Keratinocyte (primary cell): ENCODE data around the gene SPRN. TPM values are rescaled to one million over a fixed set of nuclear protein-coding genes. Genes with fewer than 3 reads are reported as not detected.
"Not testable (repeated sequence)": the region's sequence is repeated elsewhere in the genome, so short reads cannot be mapped to it uniquely, and the experiment has no call there.

Experiments used
- DNase-seq: peaks from one replicate; pipeline ENCODE4 v3.0.0-alpha.2; 2011; ENCODE audit warnings: low read depth, missing footprints, low spot score
- FAIRE-seq: peaks from 2 replicates; lab custom pipeline; 2011; peaks lifted over from hg19 to GRCh38; lab: Jason Lieb, UNC
- H2AFZ ChIP-seq: 2 replicates; pipeline ENCODE4 v1.6.0; 2012; ENCODE audit warnings: low read length, control low read depth, inconsistent platforms; ENCODE audit not compliant: control insufficient read depth
- H3K27ac ChIP-seq: 2 replicates; pipeline ENCODE4 v1.5.1; 2011; ENCODE audit warnings: low read length; ENCODE audit not compliant: control insufficient read depth, insufficient read depth
- H3K27me3 ChIP-seq: 3 replicates; pipeline ENCODE4 v1.6.0; 2011; ENCODE audit warnings: low read length; ENCODE audit not compliant: control insufficient read depth, insufficient read depth; ENCODE audit errors: extremely low read depth
- H3K36me3 ChIP-seq, 2 experiments: 2 replicates in 1 of 2; 3 replicates in 1 of 2; pipeline ENCODE4 v1.5.1; 2011; ENCODE audit warnings: low read length in 2 of 2, mild to moderate bottlenecking in 1 of 2; ENCODE audit not compliant: control insufficient read depth in 2 of 2, insufficient read depth in 2 of 2; ENCODE audit errors: extremely low read depth in 1 of 2
- H3K4me1 ChIP-seq: 3 replicates; pipeline ENCODE4 v1.5.1; 2011; ENCODE audit warnings: low read length; ENCODE audit not compliant: control insufficient read depth, insufficient read depth; ENCODE audit errors: extremely low read depth
- H3K4me2 ChIP-seq: 3 replicates; pipeline ENCODE4 v1.6.0; 2011; ENCODE audit warnings: low read depth, low read length; ENCODE audit not compliant: control insufficient read depth, insufficient read depth; ENCODE audit errors: extremely low read depth
- H3K4me3 ChIP-seq, 3 experiments: fragments of 200-600 bp in 1 of 3; sonication (generic) in 1 of 3; 2 replicates in 2 of 3; 3 replicates in 1 of 3; pipeline ENCODE4 v1.5.1; 2011 to 2016; ENCODE audit warnings: low read length in 3 of 3, mild to moderate bottlenecking in 3 of 3, control low read depth in 2 of 3, inconsistent platforms in 1 of 3, low read depth in 1 of 3, mixed read lengths in 1 of 3, mixed run types in 1 of 3, moderate library complexity in 1 of 3; ENCODE audit not compliant: control insufficient read depth in 2 of 3, insufficient read depth in 2 of 3; ENCODE audit errors: extremely low read depth in 1 of 3
- H3K79me2 ChIP-seq: 2 replicates; pipeline ENCODE4 v1.6.0; 2012; ENCODE audit warnings: low read length; ENCODE audit not compliant: control insufficient read depth, insufficient read depth
- H3K9ac ChIP-seq: 3 replicates; pipeline ENCODE4 v1.6.0; 2011; ENCODE audit warnings: low read length; ENCODE audit not compliant: control insufficient read depth, insufficient read depth; ENCODE audit errors: extremely low read depth
- H3K9me1 ChIP-seq: 3 replicates; pipeline ENCODE4 v1.6.0; 2011; ENCODE audit warnings: low read length; ENCODE audit not compliant: control insufficient read depth, insufficient read depth; ENCODE audit errors: extremely low read depth
- H3K9me3 ChIP-seq: 2 replicates; pipeline ENCODE4 v1.5.1; 2012; ENCODE audit warnings: low read depth, low read length; ENCODE audit not compliant: control insufficient read depth
- H4K20me1 ChIP-seq: 3 replicates; pipeline ENCODE4 v1.6.0; 2011; ENCODE audit warnings: low read length; ENCODE audit not compliant: control insufficient read depth, insufficient read depth; ENCODE audit errors: extremely low read depth
- CTCF ChIP-seq, 3 experiments: IDR thresholded peaks in 1 of 3; conservative IDR thresholded peaks in 1 of 3; optimal IDR thresholded peaks in 1 of 3; 2 replicates in 2 of 3; 3 replicates in 1 of 3; pipeline versions ENCODE3 to v1.5.1; 2011; ENCODE audit warnings: low read length in 3 of 3, mild to moderate bottlenecking in 3 of 3, moderate library complexity in 2 of 3, control low read depth in 1 of 3, inconsistent platforms in 1 of 3; ENCODE audit not compliant: insufficient read depth in 2 of 3; ENCODE audit errors: extremely low read depth in 1 of 3
- EZH2 ChIP-seq: IDR thresholded peaks from one replicate; pipeline ENCODE4 v1.6.1; 2012; ENCODE audit warnings: inconsistent platforms, mild to moderate bottlenecking, low read length, moderate library complexity
- dilution Hi-C: fragments of 300-500 bp; cut with MboI; formaldehyde crosslinking; loops from one replicate; pipeline ENCODE4 v1.7.0; 2020; ENCODE audit warnings: low sequenced_read_pairs; ENCODE audit not compliant: extremely low pct_ligation_motif_present
- polyA plus RNA-seq, 5 experiments: library from polyadenylated mRNA; depleted of rRNA in 3 of 5; stranded (reverse) in 3 of 5; stranded (forward) in 1 of 5; unstranded in 1 of 5; fragments of >200 nt; gene quantifications; 1 replicate in 1 of 5; 2 replicates in 3 of 5; 3 replicates in 1 of 5; pipeline versions ENCODE4 v1.2.1 to v1.2.3, GENCODE V29; 2011 to 2012; ENCODE audit warnings: missing spikeins in 2 of 5, low read depth in 1 of 5, low replicate concordance in 1 of 5

SPRN gene
- polyA plus RNA-seq, 1 donor (not counting 4 experiments of a cell fraction or from before 2014, with no cell fraction given), result 0.01 TPM

- H3K4me1 ChIP-seq, H3K4me3 ChIP-seq, H3K79me2 ChIP-seq, H3K27ac ChIP-seq, H2AFZ ChIP-seq, H3K4me2 ChIP-seq, FAIRE-seq, DNase-seq, H3K9me3 ChIP-seq, dilution Hi-C loops, H3K27me3 ChIP-seq, H3K9ac ChIP-seq, H3K9me1 ChIP-seq: not testable (repeated sequence)
- Histone ChIP-seq H3K36me3 (peaks cover 7 to 10% of the 10 kb centered on the region in 2 experiments), H4K20me1 (peaks cover 11% of the 10 kb centered on the region)
These were observed 323 bp downstream of the SPRN start for GRCh38 chr10:133424102-133424501.

- H3K79me2 ChIP-seq, result no peaks in the 10 kb centered on the region
- H3K36me3 ChIP-seq, result peaks cover 14% of the 10 kb centered on the region in 2 experiments
- H3K4me3 ChIP-seq, result no peak overlapping the region
- H3K4me2 ChIP-seq, result peak overlapping the region; percentile 5
- TF ChIP-seq EZH2 (peak; percentile 72), CTCF (optimal IDR thresholded peaks at IDR 0.05 in 1 of 3, IDR thresholded peaks at IDR 0.05 in 1 of 3, conservative IDR thresholded peaks at IDR 0.05 in 1 of 3; ENCODE audit: extremely low read depth in 1 of 3, insufficient read depth in 2 of 3, low read length in 3 of 3) (no peak)
- H3K9me3 ChIP-seq, result no peaks in the 10 kb centered on the region
- no peak for FAIRE-seq
- peaks cover 2% of the 10 kb centered on the region for H3K9me1 ChIP-seq
- H3K9ac ChIP-seq, result no peak overlapping the region
- dilution Hi-C loops, result no loop called here
- H4K20me1 ChIP-seq, result peaks cover 11% of the 10 kb centered on the region
- no peak overlapping the region for H3K27ac ChIP-seq
- no peak overlapping the region for H2AFZ ChIP-seq
- no peaks in the 10 kb centered on the region for H3K4me1 ChIP-seq
- no peak for DNase-seq
- H3K27me3 ChIP-seq, result peaks cover 10% of the 10 kb centered on the region
These were observed 1.3 kb downstream of the SPRN start for GRCh38 chr10:133422807-133423771.
